ACHN (cell line): Measurements from ENCODE around the gene TULP1.
A peak's percentile ranks its signal among the peaks of the same experiment; 100 is the strongest.

Source experiments
- DNase-seq: peaks from one replicate; pipeline ENCODE4 v3.0.0-alpha.2; 2015
- in situ Hi-C: cut with HindIII; loops from 2 replicates; pipeline ENCODE4 v1.10.0; 2017; ENCODE audit warnings: low sequenced_read_pairs, low pct_ligation_motif_present, low pct_unique_long_range_greater_than_20kb

TULP1 gene

DNA sequence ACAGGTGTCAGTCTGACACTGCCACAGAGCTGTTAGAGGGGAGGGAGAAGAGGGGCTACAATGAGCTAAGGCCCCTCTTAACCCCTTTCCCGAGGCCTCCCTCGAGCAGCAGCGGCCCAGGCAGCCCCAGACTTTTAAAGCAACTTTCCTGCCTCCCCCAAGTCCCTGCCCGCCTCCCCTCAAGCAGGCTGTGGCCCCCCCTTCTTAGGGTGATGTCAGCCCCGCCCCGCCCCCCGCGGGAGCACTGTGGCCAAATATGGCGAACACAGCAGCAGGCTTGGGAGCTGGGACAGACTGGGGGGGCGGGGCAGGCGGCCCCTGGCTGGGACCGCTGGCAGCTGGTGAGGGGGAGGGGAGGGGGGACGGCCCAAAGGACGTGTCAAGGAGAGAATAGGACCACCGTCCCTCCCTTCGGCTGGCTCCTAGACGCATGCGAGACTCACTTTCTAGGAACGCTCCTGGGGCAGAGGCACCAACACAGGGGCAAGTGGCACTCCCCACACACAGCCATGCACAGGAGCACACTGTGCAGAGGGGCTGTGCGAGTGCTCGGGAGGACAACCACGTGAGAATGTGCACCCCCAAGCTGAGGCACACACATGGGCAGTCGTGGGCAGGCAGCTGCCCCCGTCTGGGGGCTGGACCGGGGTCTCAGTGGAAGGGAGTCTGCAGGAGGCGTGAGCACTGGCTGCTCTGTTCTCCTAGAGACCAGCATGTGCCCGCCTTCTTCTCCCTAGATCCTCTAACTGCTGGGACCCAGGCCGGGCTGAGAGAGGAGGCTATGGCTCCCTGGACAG is 22.5 kb downstream of the TULP1 start:
- in situ Hi-C loops: no loop called here
- no peak for DNase-seq

DNA sequence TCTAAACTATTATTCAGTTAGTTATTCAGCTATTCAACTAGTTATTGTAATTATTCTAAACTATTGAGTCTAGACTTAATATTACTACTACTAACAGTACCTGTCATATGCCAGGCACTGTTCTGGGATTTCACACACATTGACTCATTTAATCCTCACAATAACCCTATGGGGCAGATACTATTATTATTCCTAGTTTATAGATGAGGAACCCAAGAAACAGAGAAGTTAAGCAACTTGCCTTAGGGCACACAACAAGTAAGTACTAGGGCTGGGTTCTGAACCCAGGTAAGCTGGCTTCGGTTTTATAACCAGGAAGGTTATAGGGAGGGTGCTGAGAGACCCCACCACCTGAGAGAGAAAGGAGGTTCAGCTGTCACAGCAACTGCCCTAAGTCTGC is 23.6 kb downstream of the TULP1 start:
- DNase-seq: no peak
- in situ Hi-C loops: no loop called here

DNA sequence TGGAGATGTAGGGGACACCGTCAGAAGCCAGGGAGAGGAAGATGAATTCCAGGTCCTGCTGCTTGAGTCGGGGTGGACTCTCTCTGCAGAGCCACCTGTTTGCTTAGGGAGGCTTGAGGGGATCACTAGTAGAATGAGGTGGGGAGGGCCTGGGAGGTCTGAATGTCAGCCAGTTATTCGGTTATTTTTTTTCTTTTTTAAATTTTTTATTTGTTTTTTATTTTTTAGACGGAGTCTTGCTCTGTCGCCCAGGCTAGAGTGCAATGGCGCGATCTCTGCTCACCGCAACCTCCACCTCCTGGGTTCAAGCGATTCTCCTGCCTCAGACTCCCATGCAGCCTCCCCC is 24.2 kb downstream of the TULP1 start:
- in situ Hi-C loops: no loop called here
- no peak for DNase-seq

DNA sequence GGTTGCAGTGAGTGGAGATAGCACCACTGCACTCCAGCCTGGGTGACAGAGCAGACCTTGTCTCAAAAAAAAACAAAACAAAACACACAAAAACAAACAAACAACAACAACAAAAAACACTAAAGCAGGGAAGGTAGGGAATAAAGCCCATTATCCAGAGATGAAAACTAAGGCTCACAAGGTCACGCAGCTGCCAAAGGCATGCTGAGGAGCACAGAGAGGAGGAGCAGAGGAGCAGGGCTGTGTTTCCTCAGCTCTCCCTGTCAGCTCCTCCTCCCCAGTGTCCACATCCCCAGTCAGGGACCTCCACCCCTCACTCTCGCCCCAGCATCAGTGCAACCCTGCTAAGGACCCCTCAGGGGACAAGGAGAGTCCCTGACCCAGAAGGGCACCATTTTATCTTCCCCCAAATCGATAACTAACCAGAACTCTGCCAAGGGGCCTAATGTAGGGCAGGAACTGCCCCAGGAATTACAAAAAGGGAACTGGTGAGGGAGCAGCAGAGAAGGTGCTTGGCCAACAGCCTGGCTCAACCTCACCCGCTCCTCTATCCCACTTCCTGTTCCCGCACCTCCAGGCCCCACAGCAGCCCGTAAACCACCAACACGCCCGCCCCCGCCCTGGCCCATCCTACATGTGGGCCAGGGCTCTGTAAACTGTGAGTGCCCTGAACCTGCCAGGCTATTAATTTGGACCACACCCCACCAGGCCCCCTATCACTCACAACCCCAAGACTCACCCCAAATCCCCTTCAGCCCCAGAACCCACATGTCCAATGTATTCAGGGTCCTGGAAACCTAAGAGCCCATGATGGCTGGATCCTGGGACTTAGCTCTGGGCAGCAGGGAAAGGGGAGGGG is 24.8 kb downstream of the TULP1 start:
- no peak for DNase-seq
- in situ Hi-C loops: no loop called here

DNA sequence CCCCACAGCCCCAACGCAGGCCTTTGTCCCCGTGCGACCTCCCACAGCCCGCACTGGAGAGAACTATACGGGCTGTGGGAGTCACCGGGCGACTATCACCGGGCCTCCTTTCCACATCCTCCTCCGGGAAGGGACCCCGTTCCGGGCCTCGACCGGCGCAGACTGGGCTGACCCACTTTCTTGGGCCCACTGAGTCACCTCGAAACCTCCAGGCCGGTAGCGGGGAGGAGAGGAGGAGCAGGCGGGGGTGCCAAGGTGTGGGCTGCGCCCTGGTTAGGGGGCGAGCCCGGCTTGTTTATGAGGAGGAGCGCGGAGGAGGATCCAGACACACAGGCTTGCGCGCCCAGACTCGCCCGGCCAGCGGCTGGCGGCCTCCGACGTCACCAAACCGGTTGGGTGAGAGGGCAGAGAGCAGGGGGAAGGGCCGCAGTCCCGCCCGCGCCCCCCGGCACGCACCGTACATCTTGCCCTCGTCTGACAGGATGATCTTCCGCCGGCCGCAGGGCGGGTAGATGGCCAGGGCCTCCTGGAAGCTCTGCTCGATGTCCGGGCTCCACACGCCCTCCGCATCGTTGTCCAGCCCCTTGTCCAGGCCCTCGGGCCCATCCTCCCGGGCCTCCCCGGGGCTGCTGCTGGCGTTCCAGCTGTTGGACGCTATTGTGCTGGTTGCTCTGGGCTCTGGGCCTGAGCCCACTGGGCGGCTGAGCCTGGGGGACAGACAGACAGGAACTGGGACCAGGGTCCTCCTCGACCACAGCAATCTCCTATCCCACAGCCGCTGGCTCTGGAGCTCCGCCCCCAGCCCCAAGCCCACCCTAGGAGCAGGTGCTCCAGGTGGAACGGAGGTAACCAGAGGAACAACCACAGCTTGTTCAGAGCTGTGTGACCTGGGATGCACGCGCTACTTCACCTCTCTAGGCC is 26.4 kb downstream of the TULP1 start:
- in situ Hi-C loops: no loop called here
- DNase-seq: no peak

DNA sequence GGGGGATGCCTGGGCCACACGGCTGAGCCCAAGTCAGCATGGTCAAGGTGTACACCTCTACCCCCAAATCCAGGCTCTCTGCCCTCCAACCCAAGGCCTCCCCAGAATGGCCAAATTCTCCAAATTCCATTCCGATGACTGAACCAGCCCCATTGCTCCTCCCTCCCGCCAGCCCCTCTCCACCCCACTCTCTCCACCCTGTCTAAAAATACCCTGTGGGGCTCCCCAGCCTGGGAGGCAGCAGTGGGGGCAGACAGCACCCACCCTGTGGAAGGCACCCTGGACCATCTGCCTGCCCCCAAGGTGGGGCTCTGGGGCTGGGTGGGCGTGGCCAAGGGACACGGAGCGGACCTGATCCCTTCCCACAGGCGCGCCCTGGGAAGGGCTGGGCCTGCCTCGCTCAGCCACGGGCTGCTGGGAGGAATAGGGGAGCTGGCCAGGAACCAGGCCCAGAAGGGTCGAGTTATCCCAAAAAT is 27.3 kb downstream of the TULP1 start:
- DNase-seq: peak; percentile 74
- in situ Hi-C loops: no loop called here

DNA sequence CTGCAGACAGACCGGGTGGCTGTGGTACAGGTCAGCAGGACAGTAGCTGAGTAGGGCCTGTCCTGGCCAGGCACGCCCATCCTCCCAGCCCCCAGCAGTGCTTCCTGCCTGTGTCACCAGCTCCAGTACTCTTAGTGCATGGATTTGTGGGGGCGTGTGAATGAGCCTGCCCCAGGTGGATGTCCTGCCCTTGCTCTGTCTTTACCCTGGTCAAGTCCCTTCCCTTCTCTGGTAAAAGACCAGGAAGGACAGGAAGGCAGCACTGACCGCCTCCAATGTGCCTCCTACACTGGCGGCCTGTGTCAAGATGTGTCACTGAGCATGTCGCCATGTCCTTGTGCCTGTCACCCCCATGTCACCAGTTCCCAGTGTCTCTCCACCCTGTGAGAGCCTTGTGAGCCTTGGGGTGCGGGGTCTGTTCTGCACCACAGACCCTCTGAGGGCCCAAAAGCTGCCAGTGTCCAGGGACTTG is 27.7 kb downstream of the TULP1 start:
- no peak for DNase-seq

DNA sequence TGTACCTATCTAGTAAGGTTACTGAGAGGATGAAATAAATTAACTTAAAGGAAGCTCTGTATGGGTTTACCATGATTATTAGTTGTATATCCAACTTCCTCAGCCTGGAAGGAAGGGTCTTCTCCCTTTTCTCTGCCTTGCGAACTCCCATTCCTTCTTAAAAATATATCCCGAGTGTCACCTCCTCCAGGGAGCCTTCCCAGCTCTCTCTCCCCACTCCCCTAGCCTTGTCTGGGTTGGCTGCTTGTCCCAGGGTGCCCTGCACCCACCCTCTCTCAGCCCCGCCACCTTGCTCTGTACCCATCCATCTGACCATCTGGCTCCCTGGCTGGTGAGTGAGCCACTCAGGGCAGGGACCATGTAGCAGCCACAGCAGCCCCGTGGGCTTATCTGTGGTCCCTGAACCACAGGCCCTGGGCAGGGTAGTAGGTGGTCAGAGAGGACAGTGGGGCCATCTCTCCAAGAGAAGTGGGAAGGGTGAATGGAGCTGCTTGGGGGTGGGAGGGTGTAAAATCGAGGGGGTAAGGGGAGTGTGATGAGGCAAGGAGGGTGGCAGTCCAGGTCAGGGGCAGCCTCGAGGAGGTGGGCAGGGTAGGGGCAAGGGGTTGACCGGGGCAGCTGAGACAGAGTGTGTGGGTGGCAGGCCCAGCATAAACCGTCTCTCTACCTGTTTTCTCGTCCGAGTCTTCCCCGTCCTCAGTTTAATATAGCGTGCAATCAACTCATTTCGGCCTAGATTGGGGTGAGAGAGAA is 28.6 kb downstream of the TULP1 start:
- in situ Hi-C loops: no loop called here
- no peak for DNase-seq

More for the DNA sequence above, 27.7 kb downstream of the TULP1 start:
- in situ Hi-C loops: no loop called here

DNA sequence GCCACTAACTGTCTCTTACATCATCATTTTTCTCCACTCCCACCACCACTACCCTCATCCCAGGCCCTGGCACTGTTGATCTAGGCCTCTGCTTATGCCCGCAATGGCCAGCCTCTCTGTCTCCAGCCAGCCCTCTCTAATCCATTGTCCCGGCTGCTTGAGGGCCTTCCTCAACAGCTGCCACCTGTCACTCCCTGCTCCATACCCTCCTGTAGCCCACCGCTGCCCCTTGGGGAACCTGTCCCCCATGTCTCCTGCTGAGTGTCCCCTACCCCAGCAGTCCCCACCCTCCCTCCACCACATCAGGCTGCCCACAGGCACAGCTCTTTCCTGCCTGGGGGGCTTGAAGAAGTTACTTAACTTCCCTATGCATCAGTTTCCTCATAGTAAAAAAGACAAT is 29.2 kb downstream of the TULP1 start:
- no peak for DNase-seq
- in situ Hi-C loops: no loop called here

DNA sequence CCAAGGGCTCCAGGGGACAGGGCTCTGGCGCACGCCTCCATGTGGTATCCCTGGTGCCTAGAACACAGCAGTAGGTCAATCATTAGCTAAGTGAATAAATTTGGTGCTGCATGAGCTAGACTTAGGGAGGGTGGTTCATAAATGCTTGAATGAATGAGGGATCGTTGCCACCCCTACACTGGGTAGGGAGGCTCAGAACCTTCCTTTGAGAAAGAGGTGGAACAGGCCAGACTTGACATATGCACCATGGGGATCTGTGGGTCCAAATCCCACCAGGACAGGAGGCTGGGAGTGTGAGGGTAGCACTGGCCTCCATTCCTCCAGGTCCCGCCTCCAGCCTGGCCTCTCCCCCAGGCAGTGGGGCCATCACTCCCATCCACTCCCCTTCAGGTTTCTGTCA is 29.6 kb downstream of the TULP1 start:
- in situ Hi-C loops: no loop called here
- no peak for DNase-seq

DNA sequence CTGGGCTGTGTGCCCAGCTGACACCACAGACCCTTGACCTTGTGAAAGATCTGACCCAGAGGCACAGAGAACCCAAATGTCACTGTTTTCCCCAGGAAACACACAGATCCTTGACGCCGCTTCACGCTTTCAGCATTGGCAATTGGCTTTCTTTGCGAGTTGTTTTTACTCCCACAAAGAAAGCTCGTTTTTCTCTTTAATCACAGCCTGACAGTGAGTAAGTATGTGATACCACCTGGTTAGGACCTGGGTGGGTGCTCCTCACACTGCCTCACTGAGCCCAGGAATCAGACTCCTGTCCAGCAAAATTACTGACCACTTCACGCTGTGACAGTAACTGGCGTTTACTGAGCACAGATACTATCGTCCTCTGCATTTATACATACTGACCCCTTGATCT is 31.5 kb downstream of the TULP1 start:
- DNase-seq: no peak
- in situ Hi-C loops: no loop called here

DNA sequence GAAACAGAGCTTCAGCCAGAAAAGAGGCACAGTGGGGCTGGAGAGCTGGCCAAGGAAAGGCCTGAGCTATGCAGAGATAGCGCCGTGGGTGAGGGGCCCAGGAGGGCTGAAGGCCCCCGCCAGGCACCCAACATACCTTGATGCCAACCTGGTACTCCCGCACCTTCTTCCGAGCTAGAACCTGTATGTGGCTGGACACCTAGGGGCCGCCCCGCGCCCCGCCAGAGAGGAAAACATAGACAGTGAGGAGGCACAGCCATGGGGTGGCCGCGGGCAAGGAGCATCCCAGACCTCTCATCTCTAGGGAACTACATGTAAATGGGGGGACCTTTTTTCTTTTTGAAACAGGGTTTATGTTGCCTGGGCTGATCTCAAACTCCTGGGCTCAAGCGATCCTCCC is 32.5 kb downstream of the TULP1 start:
- in situ Hi-C loops: no loop called here
- DNase-seq: no peak

DNA sequence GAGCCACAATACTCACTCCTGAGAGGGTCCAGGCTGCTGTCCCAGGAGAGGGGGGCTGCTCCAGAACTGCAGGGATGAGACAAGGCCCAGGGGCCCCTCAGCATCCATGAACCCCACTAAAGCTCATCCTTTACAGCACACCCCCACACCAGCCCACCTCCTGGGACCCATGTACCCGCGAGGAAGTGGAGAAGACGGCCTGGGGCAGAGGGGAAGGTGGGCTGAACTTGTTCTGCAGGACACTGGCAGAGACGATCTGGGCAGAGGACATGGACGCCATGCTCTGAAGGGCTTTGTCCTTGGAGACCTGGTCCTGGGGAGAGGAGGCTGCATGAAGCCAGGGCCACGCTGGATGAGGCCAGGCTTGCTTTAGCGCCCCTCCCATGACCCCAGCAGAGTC is 34.4 kb downstream of the TULP1 start:
- in situ Hi-C loops: no loop called here
- no peak for DNase-seq

DNA sequence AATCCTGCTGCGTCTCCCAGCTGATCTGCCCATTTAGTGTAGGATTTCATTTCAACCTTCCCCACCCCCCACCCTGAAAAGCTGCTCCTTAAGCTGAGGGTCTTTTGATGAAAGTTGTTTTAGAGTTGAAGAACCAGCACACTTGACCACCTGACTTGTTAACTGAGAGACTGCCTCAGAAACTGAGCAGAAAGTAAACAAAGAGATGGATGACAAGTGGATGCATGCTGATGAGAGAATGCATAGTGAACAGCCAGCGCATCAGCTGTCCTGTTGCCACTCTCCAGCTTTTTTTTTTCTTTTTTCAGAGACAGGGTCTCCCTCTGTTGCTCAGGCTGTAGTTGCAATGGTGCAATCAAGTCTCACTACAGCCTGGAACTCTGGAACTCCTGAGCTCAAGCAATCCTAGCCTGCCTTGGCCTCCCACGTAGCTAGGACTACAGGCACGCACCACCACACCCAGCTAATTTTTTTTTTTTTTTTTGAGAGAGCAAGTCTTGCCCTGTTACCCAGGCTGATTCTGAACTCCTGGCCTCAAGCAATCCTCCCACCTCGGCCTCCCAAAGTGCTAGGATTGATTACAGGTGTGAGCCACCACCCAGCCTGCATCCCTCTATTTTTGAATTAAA is 35.0 kb downstream of the TULP1 start:
- in situ Hi-C loops: no loop called here
- no peak for DNase-seq

DNA sequence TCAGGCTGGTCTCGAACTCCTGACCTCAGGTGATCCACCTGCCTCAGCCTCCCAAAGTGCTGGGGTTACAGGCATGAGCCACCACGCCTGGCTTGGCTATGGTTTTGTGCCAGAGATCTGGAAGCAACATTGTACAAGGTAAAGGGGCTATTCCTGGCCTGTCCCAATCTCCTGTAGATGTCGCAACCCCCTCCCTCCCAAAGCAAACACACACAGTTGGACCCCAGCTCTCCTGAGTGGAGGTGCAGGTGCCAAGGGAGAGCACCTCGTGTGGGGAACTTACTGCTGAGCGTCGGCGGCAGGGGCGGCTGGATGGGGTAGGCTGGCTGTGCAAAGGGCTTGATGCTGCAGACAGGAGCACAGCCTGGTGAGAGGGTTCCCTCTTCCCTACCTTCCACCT is 35.7 kb downstream of the TULP1 start:
- in situ Hi-C loops: no loop called here
- no peak for DNase-seq

DNA sequence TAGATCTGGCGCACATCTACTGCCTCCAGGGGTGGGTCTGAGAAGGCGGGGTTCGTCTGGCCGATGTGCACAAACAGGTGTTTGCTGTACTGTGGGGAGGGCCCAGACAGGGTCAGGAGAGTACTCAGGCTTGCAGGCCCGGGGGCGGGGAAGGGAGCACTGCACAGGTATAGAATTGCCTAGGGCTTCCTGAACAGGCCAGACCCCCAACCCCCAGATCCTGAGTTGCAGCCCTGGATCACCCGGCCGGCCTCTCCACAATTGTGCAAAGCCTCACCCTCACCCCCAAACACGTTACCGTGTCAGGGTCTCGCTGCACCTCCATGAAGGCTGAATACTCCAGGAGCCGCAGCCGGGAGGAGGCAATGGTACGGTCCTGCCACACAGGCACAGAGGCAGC is 36.7 kb downstream of the TULP1 start:
- no peak for DNase-seq
- in situ Hi-C loops: no loop called here

DNA sequence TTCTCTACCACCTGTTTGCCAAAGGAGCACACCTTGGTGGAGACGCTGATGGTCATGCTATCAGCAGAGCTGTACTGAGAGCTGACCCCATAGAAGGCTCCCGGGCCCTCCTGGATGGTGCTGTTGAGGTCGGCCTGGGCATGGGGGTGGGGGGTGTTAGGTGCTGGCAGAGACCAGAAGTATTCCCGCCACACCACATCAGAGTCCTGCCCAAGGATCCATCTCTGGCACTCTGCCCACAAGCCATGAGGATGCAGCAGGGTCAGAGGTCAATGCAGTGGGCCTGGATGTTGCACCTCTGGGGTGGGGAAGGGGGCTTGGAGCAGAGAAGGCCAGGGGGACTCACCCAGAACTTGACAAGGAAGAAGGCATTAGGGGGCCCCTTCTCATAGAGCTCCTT is 37.1 kb downstream of the TULP1 start:
- in situ Hi-C loops: no loop called here
- no peak for DNase-seq
